ENCODE results near the gene ARHGEF12. TPM values are rescaled to one million over a fixed set of nuclear protein-coding genes. Genes with fewer than 3 reads are reported as not detected.
A peak's percentile ranks its signal among the peaks of the same experiment; 100 is the strongest.
"Not testable (repeated sequence)": the region's sequence is repeated elsewhere in the genome, so short reads cannot be mapped to it uniquely, and the experiment has no call there.

Gene ARHGEF12
- total RNA-seq, 8 experiments from 2014 or later: 37.5 to 108 (median 48.2) TPM

- H3K4me3 ChIP-seq: no peak overlapping the region
- ATAC-seq (replicated peaks in 6 of 8): no peak
- 43 to 91% (median 81%) methylated on average over 1 to 5 of the region's 5 CpGs for WGBS, 10 experiments
- in situ Hi-C loops (cut with MboI; ENCODE audit: low pct_unique_long_range_greater_than_20kb in 2 of 9, low sequenced_read_pairs in 9 of 9, unreplicated experiment in 9 of 9): loop anchor here in 8 of 9 experiments (10.0 to 25.0 kb wide), 6 partner anchors 185 to 610 kb away; partner anchors contain the start of gene TECTA (in 1 of the 8)
- H3K27ac ChIP-seq: no peak overlapping the region
- peaks cover 0 to 14% of the 10 kb centered on the region in 2 donors for H3K4me1 ChIP-seq (replicated peaks in 1 of 2)
These were observed 166.0 kb downstream of the ARHGEF12 start for GRCh38 chr11:120501976-120502755.

GRCh38 chr11:120503529-120503928, 167.3 kb downstream of the ARHGEF12 start:
- H3K27ac ChIP-seq; H3K4me3 ChIP-seq; ATAC-seq (replicated peaks in 6 of 8): not testable (repeated sequence)
- in situ Hi-C loops (cut with MboI; ENCODE audit: low pct_unique_long_range_greater_than_20kb in 2 of 9, low sequenced_read_pairs in 9 of 9, unreplicated experiment in 9 of 9): loop anchor here in 8 of 9 experiments (10.0 to 25.0 kb wide), 6 partner anchors 184 to 609 kb away; partner anchors contain the start of gene TECTA (in 1 of the 8)
- 40 to 90% (median 72%) methylated on average over 1 to 3 of the region's 3 CpGs; no CpG with 5 or more reads in 6 of the 10 experiments for WGBS, 10 experiments
- H3K4me1 ChIP-seq (replicated peaks in 1 of 2): peaks cover 0 to 14% of the 10 kb centered on the region in 2 donors

DNA sequence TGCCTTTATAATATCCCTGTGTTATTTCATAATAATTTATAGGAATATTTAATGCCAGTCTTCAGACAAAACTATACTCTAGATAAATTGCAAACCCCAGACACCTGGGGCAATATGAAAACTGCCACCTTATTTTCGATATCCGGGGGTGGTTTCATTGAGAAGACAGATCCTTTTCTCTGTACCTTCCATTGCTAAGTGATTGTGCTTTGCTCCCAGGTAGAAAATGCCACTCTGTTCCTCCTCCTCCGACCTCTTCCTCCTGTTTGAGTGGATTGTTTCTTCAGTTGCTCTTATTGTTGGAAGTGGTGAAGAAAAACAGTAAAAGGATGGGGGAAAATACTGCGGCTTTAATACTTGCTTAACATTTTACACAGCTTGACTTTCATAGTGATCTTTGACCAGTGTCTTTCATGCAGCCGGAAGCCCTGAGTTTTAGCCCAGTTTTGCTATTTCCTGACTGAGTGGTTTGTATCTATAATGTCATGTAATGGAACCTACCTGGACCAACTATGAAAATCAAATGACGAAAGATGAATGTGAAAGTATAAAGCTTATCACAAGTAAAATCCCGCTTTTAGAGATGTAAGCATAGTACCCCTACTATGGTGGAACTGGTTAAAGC, 169.7 kb downstream of the ARHGEF12 start:
- in situ Hi-C loops (cut with MboI; ENCODE audit: low pct_unique_long_range_greater_than_20kb in 2 of 9, low sequenced_read_pairs in 9 of 9, unreplicated experiment in 9 of 9): loop anchor here in 8 of 9 experiments (10.0 to 25.0 kb wide), 6 partner anchors 181 to 606 kb away; partner anchors contain the start of gene TECTA (in 1 of the 8)
- WGBS, 10 experiments: 42 to 100% (median 80%) methylated on average over 1 to 5 of the region's 7 CpGs

DNA sequence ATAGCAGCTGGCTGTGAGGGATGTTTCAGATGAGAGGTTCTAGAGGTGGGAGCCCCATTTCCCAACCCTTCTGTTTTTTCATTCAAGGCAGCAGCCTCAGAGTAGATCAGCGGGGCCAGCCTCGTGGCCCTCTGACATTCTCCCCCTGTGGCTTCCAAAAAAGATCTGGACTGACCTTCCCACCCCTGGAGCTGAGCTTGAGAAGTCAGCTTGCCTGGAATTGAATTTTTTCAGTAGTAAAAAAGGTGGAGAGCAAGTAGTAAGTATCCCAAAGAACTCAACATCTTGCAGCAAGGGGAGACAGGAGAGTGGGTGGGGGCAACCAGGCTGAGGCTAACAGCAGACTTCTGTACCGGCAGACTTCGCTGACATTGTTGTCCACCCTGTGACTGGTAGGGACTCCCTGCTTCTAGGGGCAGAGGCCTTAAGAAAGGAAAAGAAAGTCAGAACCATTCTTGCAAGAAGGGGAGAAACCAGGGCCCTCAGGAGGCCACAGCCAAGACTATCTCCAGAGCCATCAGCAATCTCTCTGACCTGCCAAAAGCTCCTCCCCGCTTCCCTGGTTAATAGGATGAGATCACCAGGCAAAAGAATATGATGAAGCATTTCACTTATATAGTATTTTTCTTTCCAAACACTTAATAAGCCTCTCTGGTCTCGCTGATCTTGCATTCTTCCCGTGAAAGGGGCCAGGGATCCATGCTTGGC, 173.3 kb downstream of the ARHGEF12 start:
- H3K27ac ChIP-seq: no peak overlapping the region
- peaks cover 13 to 15% of the 10 kb centered on the region in 2 donors for H3K4me1 ChIP-seq (replicated peaks in 1 of 2)
- H3K4me3 ChIP-seq: no peak overlapping the region
- no peak for ATAC-seq (replicated peaks in 6 of 8)
- in situ Hi-C loops (cut with MboI; ENCODE audit: low pct_unique_long_range_greater_than_20kb in 2 of 9, low sequenced_read_pairs in 9 of 9, unreplicated experiment in 9 of 9): loop anchor here (5.0 to 25.0 kb wide), 8 partner anchors 178 to 603 kb away; partner anchors contain the start of gene TECTA (in 1 of the 9)
- WGBS, 10 experiments: 14 to 100% (median 77%) methylated on average over 2 to 4 of the region's 7 CpGs; no CpG with 5 or more reads in 2 of the 10 experiments

More for the DNA sequence above, 169.7 kb downstream of the ARHGEF12 start:
- no peak for ATAC-seq (replicated peaks in 6 of 8)
- no peak overlapping the region for H3K4me3 ChIP-seq
- peaks cover 0 to 8% of the 10 kb centered on the region in 2 donors for H3K4me1 ChIP-seq (replicated peaks in 1 of 2)
- no peak overlapping the region for H3K27ac ChIP-seq

- no peak overlapping the region for H3K27ac ChIP-seq
- peak overlapping the region in 1 of 5 donors; percentile 54 for H3K4me3 ChIP-seq
- in situ Hi-C loops (cut with MboI; ENCODE audit: low pct_unique_long_range_greater_than_20kb in 2 of 9, low sequenced_read_pairs in 9 of 9, unreplicated experiment in 9 of 9): loop anchor here (5.0 to 25.0 kb wide), 7 partner anchors 177 to 602 kb away; partner anchors contain the start of gene TECTA (in 1 of the 9)
- WGBS, 10 experiments: 48 to 100% (median 79%) methylated on average over 2 to 16 of the region's 20 CpGs; no CpG with 5 or more reads in 1 of the 10 experiments
- peaks cover 13 to 15% of the 10 kb centered on the region in 2 donors for H3K4me1 ChIP-seq (replicated peaks in 1 of 2)
- ATAC-seq (replicated peaks in 6 of 8): peak in 1 of 8 experiments; percentile 5
These were observed 174.3 kb downstream of the ARHGEF12 start for GRCh38 chr11:120510406-120511115.

DNA sequence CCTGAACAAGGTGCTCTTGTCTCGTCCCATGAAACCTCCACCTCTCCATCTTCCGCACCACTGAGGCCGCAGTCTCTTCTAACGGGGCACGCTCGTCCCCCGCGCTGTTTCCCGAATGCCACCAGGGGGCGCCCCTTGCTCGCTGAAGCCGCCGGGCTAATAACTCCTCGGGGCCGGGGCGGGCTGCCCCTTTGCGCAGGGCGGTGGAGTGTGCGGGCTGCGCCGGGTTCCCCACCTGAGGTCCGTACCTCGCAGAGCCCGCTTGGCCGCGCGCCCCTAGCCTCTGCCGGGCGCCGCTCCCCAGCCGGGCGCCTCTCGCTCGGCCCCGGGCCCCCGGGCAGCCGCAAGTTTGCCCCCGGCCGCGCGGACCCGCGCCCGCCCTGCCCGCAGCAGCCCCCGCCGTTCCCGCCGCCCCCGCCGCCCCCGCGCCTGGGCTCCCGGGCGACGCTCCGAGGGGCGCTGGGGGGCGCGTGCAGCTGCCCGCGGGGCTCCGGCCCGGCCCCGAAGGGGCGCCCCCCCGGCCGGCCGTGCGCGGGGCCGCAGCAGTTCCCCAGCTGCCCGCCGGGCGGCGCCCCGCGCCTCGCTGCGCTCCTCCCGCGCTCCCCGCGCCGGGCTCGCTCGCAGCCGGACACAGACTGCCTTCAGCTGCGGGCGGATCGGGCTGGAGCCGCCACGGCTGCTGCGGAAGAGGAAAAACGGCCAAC, 175.1 kb downstream of the ARHGEF12 start, which contains the start of gene GRIK4:
Gene GRIK4 (plus strand): TSS at position 633 of the 704 bp plus-strand sequence. CDS start 148,571 bp downstream, outside the sequence.
- in situ Hi-C loops (cut with MboI; ENCODE audit: low pct_unique_long_range_greater_than_20kb in 2 of 9, low sequenced_read_pairs in 9 of 9, unreplicated experiment in 9 of 9): loop anchor here (5.0 to 25.0 kb wide), 7 partner anchors 176 to 601 kb away; partner anchors contain the start of gene TECTA (in 1 of the 9)
- peak within 1 kb of the TSS; percentile 39 to 67 for H3K27ac ChIP-seq
- peak within 1 kb of the TSS; percentile 53 to 73 (median 63) for H3K4me3 ChIP-seq
- peak; percentile 88 to 95 (median 92) for ATAC-seq (replicated peaks in 6 of 8)
- 0 to 17% (median 0%) methylated on average over 1 to 8 of the region's 95 CpGs; no CpG with 5 or more reads in 6 of the 10 experiments for WGBS, 10 experiments
- H3K4me1 ChIP-seq (replicated peaks in 1 of 2): peaks cover 13 to 15% of the 10 kb centered on the region in 2 donors

DNA sequence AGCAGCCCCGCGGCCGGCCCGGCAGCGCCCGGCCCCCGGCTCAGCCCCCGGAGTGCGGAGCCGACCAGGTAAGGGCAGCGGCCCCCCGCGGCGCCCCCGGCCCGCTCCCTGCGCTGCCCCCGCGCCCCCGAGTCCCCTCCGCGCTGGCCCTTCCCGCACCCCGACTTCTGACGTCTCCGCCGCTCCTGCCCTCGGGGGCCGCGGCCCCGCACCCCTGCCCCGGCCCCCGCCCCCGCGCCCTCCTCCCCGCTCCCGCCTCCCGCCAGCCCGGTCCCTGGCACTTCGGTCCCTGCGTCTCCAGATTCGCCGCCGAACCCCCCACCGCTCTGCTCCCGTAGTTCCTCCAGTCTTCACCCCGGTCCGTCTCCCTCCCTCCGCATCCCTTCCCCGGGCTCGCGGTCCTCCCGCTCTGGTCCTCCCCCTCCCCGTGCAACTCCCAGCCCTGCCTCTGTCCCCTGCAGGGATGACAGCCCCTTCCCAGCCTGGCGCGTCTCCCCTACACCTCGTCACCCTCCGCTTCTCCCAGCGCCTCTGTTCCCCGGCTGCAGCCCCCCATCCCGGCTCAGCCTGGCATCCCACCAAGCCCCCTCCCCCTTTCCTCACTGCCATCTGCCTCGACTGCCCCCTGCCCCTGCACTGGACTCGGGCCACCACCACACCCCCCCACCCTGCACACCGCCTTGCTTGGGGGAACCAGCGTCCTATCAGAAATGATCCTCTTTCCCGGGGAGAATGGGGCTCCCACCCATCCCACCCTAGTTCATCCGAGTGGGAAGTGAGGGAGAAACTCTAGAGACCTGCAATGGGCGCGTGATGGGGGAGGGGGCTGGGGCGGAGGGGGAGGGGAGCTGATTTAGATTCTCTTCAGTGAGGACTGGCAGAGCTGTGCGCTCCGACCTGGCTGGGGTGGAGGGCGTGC, 175.9 kb downstream of the ARHGEF12 start:
- Histone ChIP-seq H3K4me3 (peak overlapping the region; percentile 53 to 73 (median 63)), H3K4me1 (replicated peaks in 1 of 2) (peaks cover 17 to 20% of the 10 kb centered on the region in 2 donors), H3K27ac (peak overlapping the region in 1 of 2 donors; percentile 67)
- WGBS, 10 experiments: 80% methylated on average over 1 of the region's 73 CpGs; no CpG with 5 or more reads in 9 of the 10 experiments
- in situ Hi-C loops (cut with MboI; ENCODE audit: low pct_unique_long_range_greater_than_20kb in 2 of 9, low sequenced_read_pairs in 9 of 9, unreplicated experiment in 9 of 9): loop anchor here (5.0 to 25.0 kb wide), 7 partner anchors 175 to 600 kb away; partner anchors contain the start of gene TECTA (in 1 of the 9)
- ATAC-seq (replicated peaks in 6 of 8): peak in 5 of 8 experiments; percentile 4 to 46 (median 39)

DNA sequence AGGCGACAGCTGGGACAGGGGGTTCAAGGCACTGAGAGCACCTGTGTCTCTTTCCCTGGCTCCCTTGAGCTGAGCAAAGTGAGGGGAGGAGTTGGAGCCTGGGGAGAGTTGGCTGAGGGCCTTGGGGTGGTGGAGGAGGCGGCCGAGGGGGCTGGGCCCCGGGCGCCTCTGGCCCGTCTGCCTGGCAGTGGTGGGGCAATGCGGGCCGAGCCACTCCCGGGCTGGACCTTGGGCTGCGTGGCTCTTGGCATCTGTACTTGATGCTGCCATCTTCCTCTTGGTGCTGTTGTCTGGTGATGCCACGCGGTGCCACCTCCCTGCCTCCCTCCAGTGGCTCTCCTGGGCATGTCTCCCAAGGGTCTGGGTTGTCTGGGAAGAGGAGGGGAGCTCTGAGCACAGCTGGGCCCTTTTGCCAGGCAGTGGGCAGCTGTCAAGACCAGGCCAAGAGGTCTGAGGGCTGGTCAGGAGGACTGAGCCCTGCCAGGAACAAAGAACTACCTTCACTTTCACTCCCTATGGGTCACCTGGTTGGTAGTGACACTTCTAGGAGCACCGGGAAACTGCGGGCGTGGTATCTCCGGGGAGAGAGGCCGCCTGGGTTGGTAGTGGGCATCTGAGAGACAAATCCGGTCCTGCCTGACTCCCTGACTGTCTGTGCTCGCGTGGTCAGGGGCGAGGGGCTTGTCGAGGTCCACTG, 176.7 kb downstream of the ARHGEF12 start:
- Histone ChIP-seq H3K4me3 (no peak overlapping the region), H3K27ac (no peak overlapping the region), H3K4me1 (replicated peaks in 1 of 2) (peaks cover 20 to 25% of the 10 kb centered on the region in 2 donors)
- no peak for ATAC-seq (replicated peaks in 6 of 8)
- 60 to 100% (median 60%) methylated on average over 1 to 5 of the region's 22 CpGs; no CpG with 5 or more reads in 7 of the 10 experiments for WGBS, 10 experiments
- in situ Hi-C loops (cut with MboI; ENCODE audit: low pct_unique_long_range_greater_than_20kb in 2 of 9, low sequenced_read_pairs in 9 of 9, unreplicated experiment in 9 of 9): loop anchor here (5.0 to 25.0 kb wide), 7 partner anchors 174 to 599 kb away; partner anchors contain the start of gene TECTA (in 1 of the 9)

GRCh38 chr11:120513436-120514315, 177.5 kb downstream of the ARHGEF12 start:
- Histone ChIP-seq H3K27ac (no peak overlapping the region), H3K4me3 (no peak overlapping the region), H3K4me1 (replicated peaks in 1 of 2) (peaks cover 20 to 29% of the 10 kb centered on the region in 2 donors)
- in situ Hi-C loops (cut with MboI; ENCODE audit: low pct_unique_long_range_greater_than_20kb in 2 of 9, low sequenced_read_pairs in 9 of 9, unreplicated experiment in 9 of 9): loop anchor here (5.0 to 25.0 kb wide), 7 partner anchors 174 to 599 kb away; partner anchors contain the start of gene TECTA (in 1 of the 9)
- ATAC-seq (replicated peaks in 6 of 8): no peak
- WGBS, 10 experiments: 60 to 75% (median 70%) methylated on average over 3 to 12 of the region's 19 CpGs; no CpG with 5 or more reads in 4 of the 10 experiments
